Epithelial cell of proximal tubule (primary cell): ENCODE measurements around the gene TENM4. TPM values are rescaled to one million over a fixed set of nuclear protein-coding genes. Genes with fewer than 3 reads are reported as not detected.

Source experiments
- DNase-seq: peaks from one replicate; pipeline ENCODE4 v3.0.0-alpha.2; 2011; ENCODE audit warnings: low read depth
- H3K4me3 ChIP-seq: 2 replicates; pipeline ENCODE4 v1.5.1; 2011; ENCODE audit warnings: low read depth, mild to moderate bottlenecking, low read length
- CTCF ChIP-seq: conservative IDR thresholded peaks from 2 replicates; pipeline ENCODE4 v1.5.1; 2012; ENCODE audit warnings: low read depth, mild to moderate bottlenecking, low read length
- total RNA-seq: library from RNA; depleted of rRNA; stranded (reverse); fragments of >200 nt; gene quantifications from 2 replicates; pipeline ENCODE4 v1.2.3, GENCODE V29; 2015

The TENM4 gene
- total RNA-seq, 1 donor from 2014 or later: 22.2 TPM

GRCh38 chr11:79011357-79011756 lies 429.5 kb downstream of the TENM4 start:
- TF ChIP-seq CTCF: no peak
- H3K4me3 ChIP-seq: no peak overlapping the region
- DNase-seq: no peak

- H3K4me3 ChIP-seq: no peak overlapping the region
- no peak for TF ChIP-seq CTCF
- no peak for DNase-seq
Observed at GRCh38 chr11:79007771-79008402, 432.9 kb downstream of the TENM4 start.

- H3K4me3 ChIP-seq: no peak overlapping the region
- DNase-seq: no peak
- no peak for TF ChIP-seq CTCF
Observed at GRCh38 chr11:79006854-79007253, 434.0 kb downstream of the TENM4 start.

GRCh38 chr11:78996007-78996406 lies 444.8 kb downstream of the TENM4 start:
- no peak for TF ChIP-seq CTCF
- no peak for DNase-seq
- H3K4me3 ChIP-seq: no peak overlapping the region

- no peak for TF ChIP-seq CTCF
- DNase-seq: no peak
- H3K4me3 ChIP-seq: no peak overlapping the region
Observed at GRCh38 chr11:78995171-78995570, 445.7 kb downstream of the TENM4 start.

GRCh38 chr11:78993802-78994430 lies 446.9 kb downstream of the TENM4 start:
- H3K4me3 ChIP-seq: no peak overlapping the region
- no peak for DNase-seq
- TF ChIP-seq CTCF: no peak

- no peak overlapping the region for H3K4me3 ChIP-seq
- TF ChIP-seq CTCF: no peak
- no peak for DNase-seq
Observed at GRCh38 chr11:78991681-78992080, 449.1 kb downstream of the TENM4 start.
